ENCODE results near the gene OR56B1. TPM values are rescaled to one million over a fixed set of nuclear protein-coding genes. Genes with fewer than 3 reads are reported as not detected.
A peak's percentile ranks its signal among the peaks of the same experiment; 100 is the strongest.
"Not testable (repeated sequence)": the region's sequence is repeated elsewhere in the genome, so short reads cannot be mapped to it uniquely, and the experiment has no call there.

Gene OR56B1, protein sequence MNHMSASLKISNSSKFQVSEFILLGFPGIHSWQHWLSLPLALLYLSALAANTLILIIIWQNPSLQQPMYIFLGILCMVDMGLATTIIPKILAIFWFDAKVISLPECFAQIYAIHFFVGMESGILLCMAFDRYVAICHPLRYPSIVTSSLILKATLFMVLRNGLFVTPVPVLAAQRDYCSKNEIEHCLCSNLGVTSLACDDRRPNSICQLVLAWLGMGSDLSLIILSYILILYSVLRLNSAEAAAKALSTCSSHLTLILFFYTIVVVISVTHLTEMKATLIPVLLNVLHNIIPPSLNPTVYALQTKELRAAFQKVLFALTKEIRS
- 0.05 TPM for polyA plus RNA-seq (2012; ENCODE audit: low read depth, missing spikeins)

- no peak for TF ChIP-seq PAX5 (IDR thresholded peaks at IDR 0.05; ENCODE audit: insufficient read depth, low read length, severe bottlenecking)
- no peak for TF ChIP-seq POU2F2 (IDR thresholded peaks at IDR 0.05; ENCODE audit: low read depth, low read length)
- no peak for TF ChIP-seq POLR2AphosphoS5 (IDR thresholded peaks at IDR 0.05; ENCODE audit: low read depth, low read length)
- TF ChIP-seq SPI1 (IDR thresholded peaks at IDR 0.05; ENCODE audit: low read depth, low read length), result no peak
- TF ChIP-seq TAF1 (IDR thresholded peaks at IDR 0.05; ENCODE audit: low read depth, low read length), result no peak
- TF ChIP-seq POLR2A (IDR thresholded peaks at IDR 0.05; ENCODE audit: low read depth, low read length), result no peak
- no peak for FAIRE-seq
Measured at GRCh38 chr11:5736396-5736795, at the start of gene OR56B1. Gene OR56B1 (plus strand): TSS chr11:5736448. CDS start chr11:5736517, 69 bp downstream.

GRCh38 chr11:5688482-5688881 lies 47.8 kb upstream of the OR56B1 start:
- TF ChIP-seq POLR2AphosphoS5 (IDR thresholded peaks at IDR 0.05; ENCODE audit: low read depth, low read length) (no peak), TAF1 (IDR thresholded peaks at IDR 0.05; ENCODE audit: low read depth, low read length) (no peak), SPI1 (IDR thresholded peaks at IDR 0.05; ENCODE audit: low read depth, low read length) (no peak), PAX5 (IDR thresholded peaks at IDR 0.05; ENCODE audit: insufficient read depth, low read length, severe bottlenecking) (no peak), POLR2A (IDR thresholded peaks at IDR 0.05; ENCODE audit: low read depth, low read length) (no peak), POU2F2 (IDR thresholded peaks at IDR 0.05; ENCODE audit: low read depth, low read length) (no peak)
- no peak for FAIRE-seq
- DNase-seq (ENCODE audit: insufficient read length, low spot score), result no peak

More at GRCh38 chr11:5736396-5736795, at the start of gene OR56B1:
- DNase-seq (ENCODE audit: insufficient read length, low spot score), result no peak

DNA sequence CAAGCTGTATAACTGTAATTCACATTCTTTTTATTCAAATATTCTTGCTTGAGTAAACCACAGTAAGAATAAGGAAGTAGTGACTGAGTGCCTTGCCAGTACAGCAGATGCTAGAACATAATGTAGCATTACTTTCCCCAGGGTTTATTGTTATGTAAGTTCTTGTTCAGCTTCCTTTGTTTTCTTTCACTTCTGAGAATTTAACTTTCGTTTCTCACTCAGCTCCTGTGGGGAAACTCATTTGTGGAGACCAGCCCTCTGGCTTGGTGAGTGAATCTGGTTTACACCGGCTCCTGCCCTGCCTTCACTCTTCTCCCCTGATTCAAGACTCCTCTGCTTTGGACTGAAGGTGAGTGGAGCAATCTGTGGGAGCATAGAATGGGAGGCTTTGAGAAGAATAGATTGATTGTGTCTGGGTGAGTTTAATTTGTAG lies 46.7 kb upstream of the OR56B1 start, which contains the start of gene TRIM22:
Gene TRIM22 (plus strand): TSS at position 240 of the 433 bp plus-strand sequence. CDS start 6,443 bp downstream, outside the sequence.
- peak; percentile 45 for DNase-seq (ENCODE audit: insufficient read length, low spot score)
- peak; percentile 64 for FAIRE-seq
- TF ChIP-seq SPI1 (IDR thresholded peaks at IDR 0.05; ENCODE audit: low read depth, low read length) (peak; percentile 40), POLR2AphosphoS5 (IDR thresholded peaks at IDR 0.05; ENCODE audit: low read depth, low read length) (peak; percentile 79), POU2F2 (IDR thresholded peaks at IDR 0.05; ENCODE audit: low read depth, low read length) (0 out of 2 replicates have a peak, but pooled peaks have one; percentile 35), POLR2A (IDR thresholded peaks at IDR 0.05; ENCODE audit: low read depth, low read length) (peak; percentile 74), TAF1 (IDR thresholded peaks at IDR 0.05; ENCODE audit: low read depth, low read length) (peak; percentile 78; the same call in 1 of the 2 replicates), PAX5 (IDR thresholded peaks at IDR 0.05; ENCODE audit: insufficient read depth, low read length, severe bottlenecking) (no peak)

DNA sequence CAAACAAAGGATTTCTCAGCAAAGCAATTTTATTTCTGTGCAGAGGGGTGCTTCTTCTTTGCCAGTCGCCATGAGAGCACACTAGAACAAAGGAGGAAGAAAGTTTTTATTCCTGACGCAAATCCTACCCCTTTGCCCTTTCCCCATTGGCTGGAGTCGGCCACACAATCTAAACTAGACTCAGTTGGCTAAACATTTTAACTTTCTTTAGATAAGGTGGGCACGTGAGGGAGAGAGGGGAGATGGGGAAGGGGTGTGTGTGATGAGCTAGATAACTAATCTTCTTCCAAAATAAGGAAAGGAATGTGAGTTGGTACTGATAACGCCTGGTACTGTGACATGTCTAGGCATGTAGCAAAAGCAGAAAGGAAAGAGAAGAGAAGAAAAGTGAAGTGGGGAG lies 46.0 kb upstream of the OR56B1 start:
- DNase-seq (ENCODE audit: insufficient read length, low spot score) (no peak), FAIRE-seq (peak; percentile 86)
- TF ChIP-seq POU2F2 (IDR thresholded peaks at IDR 0.05; ENCODE audit: low read depth, low read length), result no peak
- TF ChIP-seq TAF1 (IDR thresholded peaks at IDR 0.05; ENCODE audit: low read depth, low read length), result no peak
- TF ChIP-seq POLR2AphosphoS5 (IDR thresholded peaks at IDR 0.05; ENCODE audit: low read depth, low read length), result no peak; the same call in 1 of the 2 replicates
- TF ChIP-seq POLR2A (IDR thresholded peaks at IDR 0.05; ENCODE audit: low read depth, low read length), result no peak; the same call in 1 of the 2 replicates
- no peak for TF ChIP-seq SPI1 (IDR thresholded peaks at IDR 0.05; ENCODE audit: low read depth, low read length)
- no peak for TF ChIP-seq PAX5 (IDR thresholded peaks at IDR 0.05; ENCODE audit: insufficient read depth, low read length, severe bottlenecking)

DNA sequence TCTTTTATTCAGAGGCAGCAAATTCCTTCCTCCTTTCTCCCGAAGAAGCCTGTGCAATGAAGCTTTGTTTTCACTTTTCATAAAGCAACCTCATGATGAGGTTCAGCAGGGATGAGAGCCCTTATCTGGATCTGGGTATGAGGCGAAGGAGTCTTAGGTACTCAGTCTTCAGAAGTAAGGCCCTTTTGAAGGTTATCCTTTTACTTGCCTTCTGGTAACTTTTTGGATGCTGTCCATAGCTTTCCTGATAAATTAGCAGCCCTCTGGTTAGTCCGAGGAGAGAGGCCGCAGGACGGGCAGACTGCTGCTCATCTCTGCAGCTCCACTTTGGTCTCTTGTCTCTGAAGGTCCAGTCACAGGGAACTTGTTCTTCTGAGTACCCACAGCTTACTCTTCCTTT lies 45.5 kb upstream of the OR56B1 start:
- no peak for TF ChIP-seq PAX5 (IDR thresholded peaks at IDR 0.05; ENCODE audit: insufficient read depth, low read length, severe bottlenecking)
- TF ChIP-seq POLR2AphosphoS5 (IDR thresholded peaks at IDR 0.05; ENCODE audit: low read depth, low read length), result no peak
- TF ChIP-seq POLR2A (IDR thresholded peaks at IDR 0.05; ENCODE audit: low read depth, low read length), result no peak
- TF ChIP-seq TAF1 (IDR thresholded peaks at IDR 0.05; ENCODE audit: low read depth, low read length), result no peak
- TF ChIP-seq SPI1 (IDR thresholded peaks at IDR 0.05; ENCODE audit: low read depth, low read length), result no peak
- TF ChIP-seq POU2F2 (IDR thresholded peaks at IDR 0.05; ENCODE audit: low read depth, low read length), result no peak
- FAIRE-seq, result no peak
- no peak for DNase-seq (ENCODE audit: insufficient read length, low spot score)

DNA sequence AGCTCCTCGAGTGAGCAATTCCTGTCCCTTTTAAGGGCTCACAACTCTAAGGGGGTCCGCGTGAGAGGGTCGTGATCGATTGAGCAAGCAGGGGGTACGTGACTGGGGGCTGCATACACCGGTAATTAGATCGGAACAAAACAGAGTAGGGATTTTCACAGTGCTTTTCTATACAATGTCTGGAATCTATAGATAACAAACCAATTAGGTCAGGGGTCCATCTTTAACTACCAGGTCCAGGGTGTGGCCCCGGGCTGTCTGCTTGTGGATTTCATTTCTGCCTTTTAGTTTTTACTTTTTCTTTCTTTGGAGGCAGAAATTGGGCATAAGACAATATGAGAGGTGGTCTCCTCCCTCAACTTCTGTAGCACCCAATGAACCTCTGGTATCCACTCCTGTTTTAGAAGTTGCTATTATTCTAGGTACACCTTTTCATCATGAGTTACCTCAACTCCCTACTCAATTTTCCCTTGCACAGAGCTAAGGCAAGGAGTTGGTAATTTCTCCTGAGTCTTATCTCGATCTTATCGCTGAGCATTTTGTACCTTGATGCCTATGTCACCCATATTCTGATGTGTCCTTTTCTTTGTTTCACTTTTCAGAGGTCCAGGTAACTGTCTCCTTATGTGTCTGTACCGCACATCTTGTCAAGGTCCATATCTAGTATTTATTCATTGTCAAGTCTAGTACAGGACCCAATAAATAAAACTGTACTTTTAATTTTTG lies 44.8 kb upstream of the OR56B1 start:
- TF ChIP-seq POLR2AphosphoS5 (IDR thresholded peaks at IDR 0.05; ENCODE audit: low read depth, low read length), result 0 out of 2 replicates have a peak, but pooled peaks have one; percentile 27
- FAIRE-seq; DNase-seq (ENCODE audit: insufficient read length, low spot score): not testable (repeated sequence)

DNA sequence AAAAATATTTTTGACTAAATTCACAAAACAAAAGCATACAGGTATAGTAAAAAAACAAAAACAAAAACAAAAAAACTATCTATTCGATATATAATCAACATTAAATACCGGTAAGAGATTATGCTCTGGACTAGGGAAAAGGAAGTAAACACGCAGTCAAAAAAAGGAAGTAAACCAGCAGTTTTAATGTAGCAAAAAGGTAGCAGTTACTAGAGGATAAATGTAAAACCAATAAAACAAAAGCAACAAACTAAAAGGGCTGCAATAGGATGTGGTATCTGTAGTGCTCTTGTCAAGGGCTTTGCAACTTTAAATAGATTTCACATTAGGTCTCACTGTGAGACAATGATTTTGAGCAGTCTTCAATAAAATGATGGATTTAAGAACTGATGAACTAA lies 44.3 kb upstream of the OR56B1 start:
- no peak for FAIRE-seq
- DNase-seq (ENCODE audit: insufficient read length, low spot score), result no peak
- TF ChIP-seq SPI1 (IDR thresholded peaks at IDR 0.05; ENCODE audit: low read depth, low read length), result no peak
- no peak for TF ChIP-seq PAX5 (IDR thresholded peaks at IDR 0.05; ENCODE audit: insufficient read depth, low read length, severe bottlenecking)
- TF ChIP-seq POLR2A (IDR thresholded peaks at IDR 0.05; ENCODE audit: low read depth, low read length), result no peak
- TF ChIP-seq POLR2AphosphoS5 (IDR thresholded peaks at IDR 0.05; ENCODE audit: low read depth, low read length), result no peak

- FAIRE-seq, result no peak
- no peak for TF ChIP-seq TAF1 (IDR thresholded peaks at IDR 0.05; ENCODE audit: low read depth, low read length)
- no peak for TF ChIP-seq SPI1 (IDR thresholded peaks at IDR 0.05; ENCODE audit: low read depth, low read length)
Measured at GRCh38 chr11:5694642-5695041, 41.6 kb upstream of the OR56B1 start.

GRCh38 chr11:5695580-5695979 lies 40.7 kb upstream of the OR56B1 start:
- no peak for FAIRE-seq
- no peak for TF ChIP-seq PAX5 (IDR thresholded peaks at IDR 0.05; ENCODE audit: insufficient read depth, low read length, severe bottlenecking)
- DNase-seq (ENCODE audit: insufficient read length, low spot score), result no peak

More at GRCh38 chr11:5694642-5695041, 41.6 kb upstream of the OR56B1 start:
- no peak for DNase-seq (ENCODE audit: insufficient read length, low spot score)

GRCh38 chr11:5696210-5696609 lies 40.0 kb upstream of the OR56B1 start:
- DNase-seq (ENCODE audit: insufficient read length, low spot score), result no peak
- no peak for TF ChIP-seq SPI1 (IDR thresholded peaks at IDR 0.05; ENCODE audit: low read depth, low read length)
- TF ChIP-seq POU2F2 (IDR thresholded peaks at IDR 0.05; ENCODE audit: low read depth, low read length), result no peak
- no peak for TF ChIP-seq POLR2AphosphoS5 (IDR thresholded peaks at IDR 0.05; ENCODE audit: low read depth, low read length)
- no peak for TF ChIP-seq TAF1 (IDR thresholded peaks at IDR 0.05; ENCODE audit: low read depth, low read length)
- no peak for TF ChIP-seq POLR2A (IDR thresholded peaks at IDR 0.05; ENCODE audit: low read depth, low read length)
- TF ChIP-seq PAX5 (IDR thresholded peaks at IDR 0.05; ENCODE audit: insufficient read depth, low read length, severe bottlenecking), result no peak
- no peak for FAIRE-seq
